A673 (cell line): Measurements from ENCODE around the gene MEGF8.

Experiments
- CTCF ChIP-seq: fragments of 300-800, 200-600 bp; sonication (generic); conservative IDR thresholded peaks from 2 replicates; pipeline ENCODE4 v1.5.1; 2017; ENCODE audit warnings: low read depth, mild to moderate bottlenecking, antibody characterized with exemption, low read length, moderate library complexity, mixed read lengths
- EZH2 ChIP-seq: fragments of 200-600 bp; sonication (generic); IDR thresholded peaks from 2 replicates; pipeline ENCODE4 v1.6.1; 2017; ENCODE audit warnings: borderline replicate concordance, low read depth, mild to moderate bottlenecking, mixed read lengths, antibody characterized with exemption, low read length; ENCODE audit not compliant: poor library complexity, severe bottlenecking

GRCh38 chr19:42295831-42296525 is 29.5 kb upstream of the MEGF8 start:
- peak; percentile 91 for TF ChIP-seq CTCF
- TF ChIP-seq EZH2: no peak
